Measurements from ENCODE around the gene GYG1.
"Not testable (repeated sequence)": the region's sequence is repeated elsewhere in the genome, so short reads cannot be mapped to it uniquely, and the experiment has no call there.

The GYG1 gene

DNA sequence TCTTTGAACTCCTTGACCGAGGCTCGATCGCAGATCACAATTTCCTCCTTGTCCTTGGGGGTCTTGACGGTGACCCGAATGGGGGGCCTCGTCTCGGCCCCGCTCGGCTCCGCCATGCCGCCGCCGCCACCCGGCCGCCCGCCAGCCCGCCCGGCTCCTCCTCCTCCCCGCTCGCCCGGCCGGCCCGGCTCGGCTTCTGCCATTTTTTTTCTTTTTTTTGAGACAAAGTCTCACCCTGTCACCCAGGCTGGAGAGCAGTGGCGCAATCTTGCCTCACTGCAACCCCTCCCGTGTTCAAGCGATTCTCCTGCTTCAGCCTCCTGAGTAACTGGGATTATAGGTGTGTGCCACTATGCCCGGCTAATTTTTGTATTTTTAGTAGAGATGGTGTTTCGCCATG, 3.8 kb upstream of the GYG1 start:
- WGBS, 2 experiments (ENCODE audit: insufficient coverage in 2 of 2), result 95 to 100% methylated on average over 2 to 17 of the region's 29 CpGs
- not testable (repeated sequence) for H3K4me1 ChIP-seq (ENCODE audit: control insufficient read depth, insufficient read depth, low read length, poor library complexity, severe bottlenecking); H3K36me3 ChIP-seq (ENCODE audit: control insufficient read depth, insufficient read depth, low read length); H3K27ac ChIP-seq (ENCODE audit: low read depth, low read length, severe bottlenecking); H3K9me3 ChIP-seq (ENCODE audit: control insufficient read depth, low read length); H3K4me3 ChIP-seq (ENCODE audit: extremely low read depth, insufficient read depth, low read length, poor library complexity, severe bottlenecking)

DNA sequence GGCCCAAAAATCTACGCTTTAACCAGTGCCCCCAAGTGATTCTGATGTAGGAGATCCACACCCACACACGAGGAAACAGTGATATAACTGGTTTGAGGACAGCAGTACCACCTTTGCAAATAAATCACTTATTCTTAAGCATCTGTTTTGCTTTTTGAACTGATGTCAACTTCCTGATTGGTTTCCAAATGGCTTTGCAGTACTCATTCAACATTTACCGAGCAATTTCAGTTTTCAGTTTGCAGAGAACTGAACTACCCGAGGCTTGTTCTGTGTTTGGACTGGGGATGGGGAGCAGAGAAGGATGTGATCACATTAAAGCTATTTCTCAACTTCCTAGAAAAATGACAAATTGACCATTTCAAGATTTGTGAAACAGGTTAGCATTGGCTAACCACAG, 1.1 kb upstream of the GYG1 start:
- Histone ChIP-seq H3K4me1 (ENCODE audit: control insufficient read depth, insufficient read depth, low read length, poor library complexity, severe bottlenecking) (no peaks in the 10 kb centered on the region), H3K9me3 (ENCODE audit: control insufficient read depth, low read length) (no peaks in the 10 kb centered on the region), H3K4me3 (ENCODE audit: extremely low read depth, insufficient read depth, low read length, poor library complexity, severe bottlenecking) (no peak overlapping the region), H3K27ac (ENCODE audit: low read depth, low read length, severe bottlenecking) (no peak overlapping the region), H3K36me3 (ENCODE audit: control insufficient read depth, insufficient read depth, low read length) (peaks cover 13% of the 10 kb centered on the region)
- WGBS, 2 experiments (ENCODE audit: insufficient coverage in 2 of 2), result 83 to 93% methylated on average over 1 to 3 of the region's 4 CpGs

DNA sequence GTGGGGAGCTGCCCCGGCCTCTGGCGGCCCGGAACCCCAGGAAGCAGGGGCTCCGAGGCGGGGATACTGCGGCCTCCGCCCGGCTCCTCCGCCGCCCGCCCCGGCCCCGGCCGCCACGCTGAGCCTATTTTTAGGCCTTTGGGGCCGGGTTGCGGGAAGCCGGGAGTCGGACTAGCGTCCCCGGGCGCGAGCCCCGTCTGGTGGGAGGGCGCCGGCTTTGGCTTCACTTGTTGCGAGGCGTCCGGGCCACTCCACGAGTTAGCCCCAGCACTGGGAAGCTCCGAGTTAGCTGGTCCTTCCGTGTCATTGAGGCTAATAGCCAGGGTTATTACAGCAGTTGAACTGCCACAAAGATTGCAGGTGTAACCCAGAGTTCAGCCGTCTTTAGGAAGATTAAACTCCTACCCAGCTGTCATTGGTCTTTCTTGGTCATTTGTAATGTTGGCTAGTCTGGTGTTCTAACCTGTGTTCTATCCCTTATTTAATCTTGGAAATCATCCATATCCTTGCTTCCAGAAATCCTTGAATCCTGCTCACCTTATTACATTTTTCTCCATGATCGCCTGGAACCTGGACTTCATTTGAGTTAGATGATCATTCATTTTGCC, 791 bp downstream of the GYG1 start:
- H3K4me1 ChIP-seq (ENCODE audit: control insufficient read depth, insufficient read depth, low read length, poor library complexity, severe bottlenecking), result no peaks in the 10 kb centered on the region
- peak overlapping the region; percentile 41 for H3K27ac ChIP-seq (ENCODE audit: low read depth, low read length, severe bottlenecking)
- no peaks in the 10 kb centered on the region for H3K9me3 ChIP-seq (ENCODE audit: control insufficient read depth, low read length)
- peaks cover 24% of the 10 kb centered on the region for H3K36me3 ChIP-seq (ENCODE audit: control insufficient read depth, insufficient read depth, low read length)
- WGBS, 2 experiments (ENCODE audit: insufficient coverage in 2 of 2), result 5% methylated on average over 27 of the region's 34 CpGs
- H3K4me3 ChIP-seq (ENCODE audit: extremely low read depth, insufficient read depth, low read length, poor library complexity, severe bottlenecking), result peak overlapping the region; percentile 70

DNA sequence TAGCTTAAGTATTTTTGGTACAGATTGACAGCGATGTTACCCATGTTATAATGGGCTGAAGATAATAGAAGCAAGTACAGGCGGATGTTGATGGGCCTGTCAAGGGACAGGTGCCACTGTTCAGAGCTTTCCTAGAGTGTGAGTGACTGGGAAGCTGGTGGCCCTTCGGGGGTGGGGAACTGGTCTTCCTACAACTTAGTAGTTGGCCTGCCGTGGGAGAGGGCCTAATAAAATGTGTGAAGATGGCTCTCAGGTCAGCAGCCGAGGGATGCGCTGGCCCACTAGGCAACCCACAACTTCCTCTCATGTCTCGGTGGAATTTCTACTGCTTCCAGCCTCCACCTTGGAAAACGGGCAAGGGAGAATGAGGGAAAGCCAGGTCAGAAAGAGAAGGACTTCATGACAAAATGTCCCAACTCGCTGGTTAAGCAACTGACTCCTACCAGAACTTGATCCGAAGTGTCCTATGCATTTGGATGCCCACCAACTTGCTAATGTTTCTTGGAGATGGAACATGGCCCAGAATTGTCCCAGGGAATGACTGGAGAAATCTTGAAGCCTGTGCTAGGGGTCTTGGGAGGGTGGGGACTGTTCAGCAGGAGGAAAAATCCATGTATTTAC, 1.4 kb downstream of the GYG1 start:
- H3K4me1 ChIP-seq (ENCODE audit: control insufficient read depth, insufficient read depth, low read length, poor library complexity, severe bottlenecking), result no peaks in the 10 kb centered on the region
- H3K36me3 ChIP-seq (ENCODE audit: control insufficient read depth, insufficient read depth, low read length), result peaks cover 24% of the 10 kb centered on the region
- WGBS, 2 experiments (ENCODE audit: insufficient coverage in 2 of 2), result 86 to 90% methylated on average over 8 to 9 of the region's 10 CpGs
- H3K4me3 ChIP-seq (ENCODE audit: extremely low read depth, insufficient read depth, low read length, poor library complexity, severe bottlenecking), result peak overlapping the region; percentile 70
- no peaks in the 10 kb centered on the region for H3K9me3 ChIP-seq (ENCODE audit: control insufficient read depth, low read length)
- no peak overlapping the region for H3K27ac ChIP-seq (ENCODE audit: low read depth, low read length, severe bottlenecking)

DNA sequence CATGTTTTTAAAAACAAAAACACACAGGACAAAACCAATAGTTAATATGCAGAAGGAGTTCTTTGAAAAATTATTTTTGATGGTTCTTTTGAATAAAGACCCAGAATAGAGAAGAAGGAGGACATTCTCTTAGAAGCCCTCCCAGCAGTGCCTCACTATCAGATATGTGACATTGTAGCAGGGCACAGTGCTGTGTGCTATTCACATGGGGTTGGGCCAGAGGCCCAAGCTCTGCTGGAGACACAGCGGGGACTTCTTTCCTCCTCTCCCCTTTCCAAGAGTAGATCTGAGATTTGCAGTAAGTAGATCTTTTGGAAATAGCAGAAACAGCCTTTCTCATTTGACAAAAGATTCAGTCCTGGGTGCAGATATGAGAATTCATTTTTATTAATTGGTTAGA, 6.3 kb downstream of the GYG1 start:
- Histone ChIP-seq H3K9me3 (ENCODE audit: control insufficient read depth, low read length) (no peaks in the 10 kb centered on the region), H3K36me3 (ENCODE audit: control insufficient read depth, insufficient read depth, low read length) (peaks cover 24% of the 10 kb centered on the region), H3K4me1 (ENCODE audit: control insufficient read depth, insufficient read depth, low read length, poor library complexity, severe bottlenecking) (no peaks in the 10 kb centered on the region), H3K4me3 (ENCODE audit: extremely low read depth, insufficient read depth, low read length, poor library complexity, severe bottlenecking) (no peak overlapping the region), H3K27ac (ENCODE audit: low read depth, low read length, severe bottlenecking) (no peak overlapping the region)
- WGBS, 2 experiments (ENCODE audit: insufficient coverage in 2 of 2), result no CpG with 5 or more reads among the region's 1 CpG

DNA sequence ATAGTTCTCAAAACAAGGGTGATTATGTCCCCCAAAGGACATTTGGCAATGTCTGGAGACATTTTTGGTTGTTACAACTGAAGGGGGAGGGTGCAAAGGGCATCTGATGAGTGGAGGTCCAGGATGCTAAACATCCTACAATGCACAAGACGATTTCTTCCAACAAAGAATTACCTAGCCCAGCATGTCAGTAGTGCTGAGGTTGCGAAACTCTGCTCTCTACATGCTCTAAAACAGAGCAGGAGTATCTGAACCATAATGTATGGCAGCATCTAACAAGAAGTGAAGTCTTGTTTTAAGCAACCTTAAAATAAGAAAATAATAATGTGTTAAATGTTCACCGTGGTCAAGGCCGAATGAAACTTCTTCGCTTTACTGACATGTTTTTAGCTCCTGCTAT, 7.0 kb downstream of the GYG1 start:
- Histone ChIP-seq H3K9me3 (ENCODE audit: control insufficient read depth, low read length) (no peaks in the 10 kb centered on the region), H3K4me3 (ENCODE audit: extremely low read depth, insufficient read depth, low read length, poor library complexity, severe bottlenecking) (no peak overlapping the region)
- 100% methylated on average over 3 of the region's 5 CpGs; no CpG with 5 or more reads in 1 of the 2 experiments for WGBS, 2 experiments (ENCODE audit: insufficient coverage in 2 of 2)

DNA sequence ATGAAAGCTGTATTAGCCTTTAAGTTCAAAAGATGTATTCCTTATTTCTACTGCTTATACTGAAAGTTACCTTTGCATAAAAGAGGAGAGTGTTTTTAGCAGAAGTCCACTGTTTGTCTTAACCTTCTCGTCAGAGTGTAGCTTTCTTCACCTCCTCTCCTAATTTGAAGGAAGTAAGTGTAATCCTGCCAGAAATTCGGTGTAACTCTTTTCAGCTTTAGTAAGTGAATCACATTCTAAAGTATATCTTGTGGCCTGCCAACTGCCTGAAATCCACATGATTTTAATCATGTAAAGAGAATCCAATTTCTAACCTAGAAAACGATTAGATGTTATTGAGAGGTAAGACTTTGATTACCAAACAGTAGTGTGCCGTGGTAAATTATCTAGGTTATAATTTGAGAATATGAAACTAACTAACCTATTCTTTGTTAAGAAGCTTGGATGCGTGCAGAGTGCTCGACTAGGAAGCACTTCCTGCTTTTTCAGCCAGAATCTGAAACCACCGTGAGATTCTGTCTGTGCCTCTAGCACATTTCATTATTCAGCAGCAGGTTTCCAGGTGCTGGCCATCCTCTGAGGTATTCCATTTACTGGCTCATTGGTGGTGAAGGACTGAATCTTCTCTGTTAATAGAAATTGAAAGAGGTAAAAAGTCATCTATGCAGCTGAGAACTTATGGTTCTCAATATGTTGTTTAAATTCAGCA, 7.5 kb downstream of the GYG1 start:
- H3K36me3 ChIP-seq (ENCODE audit: control insufficient read depth, insufficient read depth, low read length), result peaks cover 24% of the 10 kb centered on the region
- H3K4me1 ChIP-seq (ENCODE audit: control insufficient read depth, insufficient read depth, low read length, poor library complexity, severe bottlenecking), result no peaks in the 10 kb centered on the region
- no peaks in the 10 kb centered on the region for H3K9me3 ChIP-seq (ENCODE audit: control insufficient read depth, low read length)
- no peak overlapping the region for H3K4me3 ChIP-seq (ENCODE audit: extremely low read depth, insufficient read depth, low read length, poor library complexity, severe bottlenecking)
- WGBS, 2 experiments (ENCODE audit: insufficient coverage in 2 of 2), result 57 to 81% methylated on average over 3 of the region's 7 CpGs
- H3K27ac ChIP-seq (ENCODE audit: low read depth, low read length, severe bottlenecking), result no peak overlapping the region

More for the DNA sequence above, 7.0 kb downstream of the GYG1 start:
- no peaks in the 10 kb centered on the region for H3K4me1 ChIP-seq (ENCODE audit: control insufficient read depth, insufficient read depth, low read length, poor library complexity, severe bottlenecking)
- H3K36me3 ChIP-seq (ENCODE audit: control insufficient read depth, insufficient read depth, low read length), result peaks cover 24% of the 10 kb centered on the region
- no peak overlapping the region for H3K27ac ChIP-seq (ENCODE audit: low read depth, low read length, severe bottlenecking)

DNA sequence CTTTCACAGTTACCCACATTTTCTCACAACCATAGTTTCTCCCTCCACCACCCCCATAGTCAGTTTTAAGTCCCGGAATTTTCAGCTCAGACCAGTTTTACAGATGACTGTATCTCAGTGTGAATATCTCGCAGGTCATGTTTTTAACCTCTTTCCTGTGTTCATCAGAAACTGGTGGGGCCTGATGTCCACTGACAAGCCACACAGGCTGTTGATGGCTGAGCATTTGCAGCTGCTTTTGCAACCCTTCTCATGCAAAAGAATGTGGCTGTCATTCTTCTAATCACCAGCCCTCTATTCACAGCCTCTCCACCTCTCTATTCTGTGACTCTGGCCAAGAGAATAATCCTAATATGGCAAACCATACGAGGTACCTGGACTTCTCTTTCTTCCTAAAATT, 8.5 kb downstream of the GYG1 start:
- H3K4me3 ChIP-seq (ENCODE audit: extremely low read depth, insufficient read depth, low read length, poor library complexity, severe bottlenecking), result no peak overlapping the region
- H3K27ac ChIP-seq (ENCODE audit: low read depth, low read length, severe bottlenecking), result no peak overlapping the region
- no peaks in the 10 kb centered on the region for H3K9me3 ChIP-seq (ENCODE audit: control insufficient read depth, low read length)
- WGBS, 2 experiments (ENCODE audit: insufficient coverage in 2 of 2), result 79 to 81% methylated on average over 2 of the region's 3 CpGs
- H3K36me3 ChIP-seq (ENCODE audit: control insufficient read depth, insufficient read depth, low read length), result peaks cover 15% of the 10 kb centered on the region
- H3K4me1 ChIP-seq (ENCODE audit: control insufficient read depth, insufficient read depth, low read length, poor library complexity, severe bottlenecking), result no peaks in the 10 kb centered on the region

DNA sequence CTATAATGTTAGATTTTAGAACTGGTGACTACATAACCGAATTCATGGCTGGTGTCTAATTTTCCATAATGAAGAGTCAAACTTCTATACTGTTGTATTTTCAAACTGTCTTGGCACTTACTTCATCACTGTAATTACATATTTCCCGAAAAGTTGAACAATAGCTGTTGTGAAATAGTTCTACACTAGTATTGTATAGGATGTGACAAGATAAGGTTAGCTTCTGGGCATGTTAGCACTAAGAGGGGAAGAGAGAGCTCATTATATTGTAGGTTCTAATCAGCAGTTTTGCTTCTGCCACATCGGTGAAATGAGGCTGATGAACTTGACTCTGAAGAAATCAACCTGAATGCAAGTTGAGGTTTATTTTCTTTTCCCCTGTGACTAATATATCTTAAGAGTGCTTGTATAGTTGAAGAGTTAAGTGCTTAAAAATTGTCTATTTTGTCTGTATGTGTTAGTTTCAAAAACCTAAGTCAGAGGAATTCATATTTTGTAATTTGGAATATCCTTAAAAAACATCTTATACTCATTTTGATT, 8.9 kb downstream of the GYG1 start:
- 100% methylated on average over 1 of the region's 3 CpGs; no CpG with 5 or more reads in 1 of the 2 experiments for WGBS, 2 experiments (ENCODE audit: insufficient coverage in 2 of 2)
- Histone ChIP-seq H3K9me3 (ENCODE audit: control insufficient read depth, low read length) (no peaks in the 10 kb centered on the region), H3K27ac (ENCODE audit: low read depth, low read length, severe bottlenecking) (no peak overlapping the region), H3K4me3 (ENCODE audit: extremely low read depth, insufficient read depth, low read length, poor library complexity, severe bottlenecking) (no peak overlapping the region), H3K4me1 (ENCODE audit: control insufficient read depth, insufficient read depth, low read length, poor library complexity, severe bottlenecking) (no peaks in the 10 kb centered on the region), H3K36me3 (ENCODE audit: control insufficient read depth, insufficient read depth, low read length) (peaks cover 11% of the 10 kb centered on the region)

DNA sequence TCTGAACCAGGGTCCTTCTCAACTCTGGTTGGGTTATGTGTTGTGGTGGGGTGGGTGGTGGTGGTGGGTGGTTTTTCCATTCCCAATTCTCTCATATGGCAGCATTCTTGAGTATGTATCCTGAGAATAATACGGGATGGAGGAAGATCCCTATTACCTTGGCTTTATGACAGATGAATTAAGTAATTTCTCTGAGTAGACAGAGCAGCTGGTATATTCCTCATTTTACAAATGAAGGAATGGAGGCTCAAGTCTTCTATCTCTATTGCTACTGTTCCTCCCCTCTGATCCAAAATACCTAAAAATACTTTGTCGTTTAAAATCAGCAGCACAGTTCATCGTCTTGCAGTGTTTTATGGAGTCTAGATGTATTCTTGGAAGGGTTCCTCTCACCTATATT, 10.4 kb downstream of the GYG1 start:
- H3K4me3 ChIP-seq (ENCODE audit: extremely low read depth, insufficient read depth, low read length, poor library complexity, severe bottlenecking), result no peak overlapping the region
- no peak overlapping the region for H3K27ac ChIP-seq (ENCODE audit: low read depth, low read length, severe bottlenecking)
- H3K36me3 ChIP-seq (ENCODE audit: control insufficient read depth, insufficient read depth, low read length), result no peaks in the 10 kb centered on the region
- H3K9me3 ChIP-seq (ENCODE audit: control insufficient read depth, low read length), result no peaks in the 10 kb centered on the region
- 100% methylated on average over 1 of the region's 3 CpGs; no CpG with 5 or more reads in 1 of the 2 experiments for WGBS, 2 experiments (ENCODE audit: insufficient coverage in 2 of 2)
- H3K4me1 ChIP-seq (ENCODE audit: control insufficient read depth, insufficient read depth, low read length, poor library complexity, severe bottlenecking), result no peaks in the 10 kb centered on the region
